Colonic mucosa (tissue), 4 donors: ENCODE data around the gene POLR3C. TPM values are rescaled to one million over a fixed set of nuclear protein-coding genes. Genes with fewer than 3 reads are reported as not detected.

Source experiments
- DNase-seq: peaks from one replicate; pipeline ENCODE4 v3.0.0-alpha.2; 2020
- H3K27ac ChIP-seq: fragments of 200-600 bp; one replicate; pipeline ENCODE4 v1.8.0; 2021
- H3K27me3 ChIP-seq: fragments of 200-600 bp; one replicate; pipeline ENCODE4 v1.8.0; 2021
- H3K36me3 ChIP-seq: fragments of 200-600 bp; one replicate; pipeline ENCODE4 v1.8.0; 2021
- H3K4me1 ChIP-seq: fragments of 200-600 bp; one replicate; pipeline ENCODE4 v1.8.0; 2021; ENCODE audit warnings: mild to moderate bottlenecking
- H3K4me3 ChIP-seq: fragments of 200-600 bp; one replicate; pipeline ENCODE4 v1.8.0; 2021
- H3K9ac ChIP-seq, 2 donors: one replicate each; pipeline ENCODE4 v1.7.0; 2013; ENCODE audit warnings: control low read depth in 2 of 2, low read depth in 2 of 2, low read length in 2 of 2
- H3K9me3 ChIP-seq: fragments of 200-600 bp; one replicate; pipeline ENCODE4 v1.8.0; 2021
- intact Hi-C: fragments of 100-400 bp; cut with DNase I; formaldehyde crosslinking; loops from one replicate; pipeline ENCODE4 v1.14.1; 2022
- total RNA-seq, 2 donors: library from RNA; stranded (reverse); fragmentation: NEBNext Ultra II Directional in 1 of 2; extraction: Animal tissue kit (Norgen Biotek cat#: 25700) in 1 of 2; gene quantifications; one replicate each; pipeline ENCODE4 v1.2.1, GENCODE V29; 2021
- TF ChIP-seq, protein P1 (sequence below): fragments of 200-600 bp; IDR thresholded peaks from one replicate; pipeline ENCODE4 v1.8.0; 2022; ENCODE audit warnings: antibody characterized with exemption, mild to moderate bottlenecking
- donor health status: healthy.
- donor health status: DM: no; HTN: no; CAD: no.
- donor health status: DM: no; HTN: no; CAD: no.

Gene POLR3C
- total RNA-seq, 2 donors from 2014 or later, result 17.2 to 18.8 TPM

DNA sequence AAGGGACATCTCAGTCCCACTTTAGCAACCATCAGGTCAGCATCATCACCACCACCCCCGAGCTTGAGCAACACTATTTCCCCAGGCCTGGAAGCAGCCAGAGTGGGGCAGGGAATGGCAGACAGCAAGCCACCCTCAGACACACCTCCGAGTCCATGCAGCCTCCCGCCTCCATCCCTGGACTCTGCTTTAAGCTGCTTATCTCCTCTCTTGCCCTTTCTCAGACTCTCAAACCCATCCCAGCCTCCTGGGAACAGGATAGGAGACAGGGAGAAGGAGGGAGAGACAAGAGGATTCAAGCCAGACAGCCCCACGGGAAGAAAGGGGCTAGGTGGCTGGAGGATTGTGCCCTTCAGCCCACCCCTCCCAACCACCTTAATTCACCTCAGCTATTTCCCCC is 33.2 kb downstream of the POLR3C start:
- Histone ChIP-seq H3K36me3 (no peaks in the 10 kb centered on the region), H3K27me3 (no peaks in the 10 kb centered on the region), H3K4me3 (no peak overlapping the region), H3K4me1 (peaks cover 5% of the 10 kb centered on the region), H3K9ac (peak overlapping the region in 1 of 2 donors; percentile 26), H3K27ac (no peak overlapping the region), H3K9me3 (no peaks in the 10 kb centered on the region)
- TF ChIP-seq, protein P1, sequence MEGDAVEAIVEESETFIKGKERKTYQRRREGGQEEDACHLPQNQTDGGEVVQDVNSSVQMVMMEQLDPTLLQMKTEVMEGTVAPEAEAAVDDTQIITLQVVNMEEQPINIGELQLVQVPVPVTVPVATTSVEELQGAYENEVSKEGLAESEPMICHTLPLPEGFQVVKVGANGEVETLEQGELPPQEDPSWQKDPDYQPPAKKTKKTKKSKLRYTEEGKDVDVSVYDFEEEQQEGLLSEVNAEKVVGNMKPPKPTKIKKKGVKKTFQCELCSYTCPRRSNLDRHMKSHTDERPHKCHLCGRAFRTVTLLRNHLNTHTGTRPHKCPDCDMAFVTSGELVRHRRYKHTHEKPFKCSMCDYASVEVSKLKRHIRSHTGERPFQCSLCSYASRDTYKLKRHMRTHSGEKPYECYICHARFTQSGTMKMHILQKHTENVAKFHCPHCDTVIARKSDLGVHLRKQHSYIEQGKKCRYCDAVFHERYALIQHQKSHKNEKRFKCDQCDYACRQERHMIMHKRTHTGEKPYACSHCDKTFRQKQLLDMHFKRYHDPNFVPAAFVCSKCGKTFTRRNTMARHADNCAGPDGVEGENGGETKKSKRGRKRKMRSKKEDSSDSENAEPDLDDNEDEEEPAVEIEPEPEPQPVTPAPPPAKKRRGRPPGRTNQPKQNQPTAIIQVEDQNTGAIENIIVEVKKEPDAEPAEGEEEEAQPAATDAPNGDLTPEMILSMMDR, result no peak
- intact Hi-C loops, result no loop called here
- no peak for DNase-seq

DNA sequence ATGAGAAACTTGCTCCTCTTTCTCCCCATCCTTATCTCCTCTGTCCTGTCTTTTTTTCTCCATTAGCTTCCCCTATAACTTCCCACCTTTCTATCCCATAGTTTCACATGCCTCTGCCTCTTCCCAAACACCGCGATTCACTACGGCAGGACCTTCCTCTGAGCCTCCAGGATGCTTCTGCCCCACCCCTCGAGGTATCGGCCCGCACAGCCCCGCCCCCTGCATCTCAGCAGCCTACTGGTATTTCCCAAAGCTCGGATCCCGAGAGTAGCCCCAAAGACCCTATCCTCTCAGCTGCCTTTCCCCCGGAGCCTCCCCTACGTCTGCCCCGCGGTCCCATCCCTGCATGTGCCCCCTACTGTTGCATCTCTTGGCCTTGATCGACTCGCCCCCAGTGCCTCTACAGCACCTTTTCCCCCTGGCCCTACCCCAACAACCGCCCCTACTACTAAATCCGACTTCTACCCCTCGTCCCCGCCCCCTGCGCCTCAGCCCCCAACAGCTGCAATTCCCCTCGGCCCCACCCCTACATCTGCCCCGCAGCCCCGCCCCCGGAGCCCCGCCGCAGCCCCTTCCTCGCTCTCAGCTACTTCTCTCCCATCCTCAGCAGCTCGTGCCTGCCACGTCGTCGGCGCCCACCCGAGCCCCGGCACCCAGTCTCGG is 34.4 kb downstream of the POLR3C start:
- DNase-seq, result peak; percentile 75
- no peaks in the 10 kb centered on the region for H3K9me3 ChIP-seq
- H3K27ac ChIP-seq, result peak overlapping the region; percentile 91
- H3K4me3 ChIP-seq, result peak overlapping the region; percentile 73
- peak overlapping the region; percentile 70 to 71 for H3K9ac ChIP-seq
- intact Hi-C loops, result no loop called here
- TF ChIP-seq, protein P1, result no peak
- H3K4me1 ChIP-seq, result peaks cover 5% of the 10 kb centered on the region
- no peaks in the 10 kb centered on the region for H3K27me3 ChIP-seq
- H3K36me3 ChIP-seq, result no peaks in the 10 kb centered on the region

DNA sequence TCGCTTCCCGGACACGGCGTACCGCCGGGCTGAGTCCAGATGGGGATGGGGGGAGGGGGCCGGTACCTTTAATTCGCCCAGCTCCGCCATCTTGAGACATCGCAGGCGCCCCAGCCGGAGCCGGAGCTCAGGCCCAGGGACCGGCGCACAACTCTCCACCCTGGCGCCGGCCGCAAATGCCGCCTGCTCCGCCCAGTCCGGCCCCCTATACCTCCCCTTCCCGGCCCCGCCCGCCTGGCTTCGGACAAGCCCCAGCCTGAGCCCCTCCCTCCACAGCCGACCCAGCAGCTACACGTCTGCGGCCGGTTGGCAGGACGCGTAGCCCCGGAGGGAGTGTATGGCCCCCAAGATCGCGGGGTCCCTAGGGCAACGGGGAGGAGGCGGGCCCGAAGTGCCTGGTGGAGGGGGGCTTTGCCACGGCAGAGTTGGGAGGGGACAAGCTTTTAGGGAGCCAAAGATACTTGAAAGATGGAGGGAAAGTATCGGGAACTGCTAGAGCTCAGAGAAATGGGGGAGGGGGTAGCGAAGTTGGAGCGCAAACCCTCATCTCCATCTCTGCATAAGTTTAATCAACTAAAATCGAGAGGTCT is 35.0 kb downstream of the POLR3C start, which contains the start of gene PIAS3:
Gene PIAS3, minus strand, starts transcription at position 181 of the 590 bp plus-strand sequence. Its CDS starts 91 bp downstream, at position 90.
- peak within 1 kb of the TSS; percentile 82 to 98 for H3K9ac ChIP-seq
- peaks cover 5% of the 10 kb centered on the region for H3K4me1 ChIP-seq
- H3K36me3 ChIP-seq, result no peaks in the 10 kb centered on the region
- no peaks in the 10 kb centered on the region for H3K27me3 ChIP-seq
- H3K27ac ChIP-seq, result peak within 1 kb of the TSS; percentile 91
- DNase-seq, result peak; percentile 97
- no peaks in the 10 kb centered on the region for H3K9me3 ChIP-seq
- intact Hi-C loops, result no loop called here
- peak within 1 kb of the TSS; percentile 73 for H3K4me3 ChIP-seq
- TF ChIP-seq, protein P1, result no peak

DNA sequence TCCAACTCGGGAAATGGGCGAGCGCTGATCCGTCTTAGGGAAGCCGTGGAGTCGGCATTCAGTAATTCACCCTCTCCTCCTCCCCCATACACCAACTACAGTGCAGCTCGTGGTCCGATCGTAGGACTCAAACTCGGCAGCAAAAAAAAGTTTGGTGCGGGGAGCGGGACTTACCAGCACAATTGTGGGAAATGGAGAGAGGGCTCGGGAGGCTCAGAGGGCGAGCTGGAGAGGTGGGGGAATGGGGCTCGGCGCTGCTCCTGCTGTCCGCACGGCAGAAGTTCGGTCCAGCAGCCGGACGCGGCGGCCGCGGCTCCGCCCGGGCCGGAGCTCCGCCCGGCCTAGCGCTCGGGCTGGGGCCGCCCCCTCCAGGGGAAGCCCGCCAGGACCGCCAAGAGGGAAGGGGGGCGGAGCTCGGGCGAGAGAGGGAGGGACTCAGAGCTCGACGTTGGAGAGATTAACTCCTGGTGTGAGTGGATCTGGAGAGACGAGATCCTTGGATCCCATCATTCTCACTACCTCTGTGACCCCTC is 35.6 kb downstream of the POLR3C start:
- no peaks in the 10 kb centered on the region for H3K9me3 ChIP-seq
- H3K4me1 ChIP-seq, result peaks cover 5% of the 10 kb centered on the region
- peak overlapping the region; percentile 82 to 98 for H3K9ac ChIP-seq
- TF ChIP-seq, protein P1, result no peak
- peak overlapping the region; percentile 91 for H3K27ac ChIP-seq
- peak overlapping the region; percentile 73 for H3K4me3 ChIP-seq
- no peaks in the 10 kb centered on the region for H3K36me3 ChIP-seq
- peak; percentile 93 for DNase-seq
- no peaks in the 10 kb centered on the region for H3K27me3 ChIP-seq
- intact Hi-C loops, result no loop called here

DNA sequence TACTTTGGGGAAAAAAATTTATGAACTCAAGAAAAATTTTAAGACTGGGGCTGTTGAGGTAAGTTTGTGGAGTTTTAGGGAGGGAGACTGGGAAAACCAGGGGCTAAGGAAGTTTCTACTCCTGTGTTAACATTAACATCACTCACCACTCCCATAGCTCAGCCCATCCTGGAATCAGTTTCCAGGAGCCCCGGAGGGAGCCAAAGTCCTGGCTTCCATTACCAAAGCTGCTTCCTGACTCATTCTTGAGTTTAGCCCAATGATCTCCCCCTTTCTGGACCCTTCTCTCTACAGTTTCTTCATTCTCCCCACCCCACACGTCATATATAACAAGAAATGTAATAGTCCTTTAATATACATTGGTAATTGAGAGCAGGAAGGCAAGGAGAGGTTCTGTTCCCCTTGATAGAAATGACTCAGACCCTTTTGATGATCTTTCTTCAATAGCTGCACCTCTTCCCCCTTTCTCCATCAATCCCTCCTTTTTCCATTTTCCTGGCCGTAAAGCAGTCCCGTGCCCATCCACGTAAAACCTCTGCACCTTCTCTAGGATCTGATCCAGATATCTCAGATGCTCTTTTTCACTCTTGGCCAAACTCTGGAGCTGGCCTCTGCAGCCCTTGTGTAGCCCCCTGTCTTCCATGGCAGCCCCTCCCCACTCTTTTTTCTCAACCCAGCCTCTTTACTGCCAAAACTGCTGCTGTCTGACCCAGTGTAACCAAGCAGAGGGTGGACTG is 39.5 kb downstream of the POLR3C start:
- intact Hi-C loops, result no loop called here
- no peak overlapping the region for H3K4me3 ChIP-seq
- no peaks in the 10 kb centered on the region for H3K9me3 ChIP-seq
- H3K27me3 ChIP-seq, result peaks cover 4% of the 10 kb centered on the region
- no peak for DNase-seq
- H3K4me1 ChIP-seq, result peaks cover 5% of the 10 kb centered on the region
- TF ChIP-seq, protein P1, result no peak
- H3K9ac ChIP-seq, result no peak overlapping the region
- H3K27ac ChIP-seq, result no peak overlapping the region
- H3K36me3 ChIP-seq, result no peaks in the 10 kb centered on the region
